SJCRH30 (cell line): Measurements from ENCODE around the gene ZNF844. TPM values are rescaled to one million over a fixed set of nuclear protein-coding genes. Genes with fewer than 3 reads are reported as not detected.
"Not testable (repeated sequence)": the region's sequence is repeated elsewhere in the genome, so short reads cannot be mapped to it uniquely, and the experiment has no call there.

Experiments used
- DNase-seq, 2 experiments: peaks; one replicate each; pipeline ENCODE4 v3.0.0-alpha.2; 2015 to 2020
- H3K27ac ChIP-seq: fragments of 250-450 bp; sonication (Bioruptor Pico); 2 replicates; pipeline ENCODE4 v1.5.1; 2020; ENCODE audit warnings: mild to moderate bottlenecking, moderate library complexity
- H3K27me3 ChIP-seq: fragments of 250-450 bp; sonication (Bioruptor Pico); 2 replicates; pipeline ENCODE4 v1.5.1; 2020; ENCODE audit warnings: mild to moderate bottlenecking, moderate library complexity
- H3K36me3 ChIP-seq: fragments of 250-450 bp; sonication (Bioruptor Pico); 2 replicates; pipeline ENCODE4 v1.5.1; 2020; ENCODE audit warnings: mild to moderate bottlenecking, moderate library complexity
- H3K4me1 ChIP-seq: fragments of 250-450 bp; sonication (Bioruptor Pico); 2 replicates; pipeline ENCODE4 v1.5.1; 2020; ENCODE audit warnings: mild to moderate bottlenecking, moderate library complexity
- H3K4me3 ChIP-seq: fragments of 250-450 bp; sonication (Bioruptor Pico); 2 replicates; pipeline ENCODE4 v1.5.1; 2020; ENCODE audit warnings: mild to moderate bottlenecking, moderate library complexity
- H3K9me3 ChIP-seq: fragments of 250-450 bp; sonication (Bioruptor Pico); replicated peaks from 2 replicates; pipeline ENCODE4 v1.5.1; 2020; ENCODE audit warnings: mild to moderate bottlenecking, moderate library complexity
- total RNA-seq: library from RNA; depleted of rRNA; stranded (reverse); fragments of >200 nt; shearing (Covaris generic); gene quantifications from 2 replicates; pipeline ENCODE4 v1.2.3, GENCODE V29; 2014

ZNF844 gene
- total RNA-seq, 1 experiment from 2014 or later, result 15.4 TPM

GRCh38 chr19:12075538-12076139, 11.1 kb downstream of the ZNF844 start:
- DNase-seq, result no peak
- H3K27ac ChIP-seq, result no peak overlapping the region
- no peaks in the 10 kb centered on the region for H3K27me3 ChIP-seq
- H3K36me3 ChIP-seq, result peaks cover 83% of the 10 kb centered on the region
- H3K4me3 ChIP-seq, result no peak overlapping the region
- H3K9me3 ChIP-seq, result peaks cover 73% of the 10 kb centered on the region
- no peaks in the 10 kb centered on the region for H3K4me1 ChIP-seq

DNA sequence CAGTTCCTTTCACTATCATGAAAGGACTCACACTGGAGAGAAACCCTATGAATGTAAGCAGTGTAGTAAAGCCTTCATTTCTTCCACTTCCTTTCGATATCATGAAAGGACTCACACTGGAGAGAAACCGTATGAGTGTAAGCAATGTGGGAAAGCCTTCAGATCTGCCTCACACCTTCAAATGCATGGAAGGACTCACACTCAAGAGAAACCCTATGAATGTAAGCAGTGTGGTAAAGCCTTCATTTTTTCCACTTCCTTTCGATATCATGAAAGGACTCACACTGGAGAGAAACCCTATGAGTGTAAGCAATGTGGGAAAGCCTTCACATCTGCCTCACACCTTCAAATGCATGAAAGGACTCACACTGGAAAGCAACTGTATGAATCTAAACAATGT, 11.8 kb downstream of the ZNF844 start:
- H3K9me3 ChIP-seq, result peaks cover 73% of the 10 kb centered on the region
- H3K36me3 ChIP-seq, result peaks cover 78% of the 10 kb centered on the region
- H3K4me3 ChIP-seq, H3K27ac ChIP-seq, H3K4me1 ChIP-seq, H3K27me3 ChIP-seq: not testable (repeated sequence)
- peak in 1 of 2 experiments; percentile 17 for DNase-seq

DNA sequence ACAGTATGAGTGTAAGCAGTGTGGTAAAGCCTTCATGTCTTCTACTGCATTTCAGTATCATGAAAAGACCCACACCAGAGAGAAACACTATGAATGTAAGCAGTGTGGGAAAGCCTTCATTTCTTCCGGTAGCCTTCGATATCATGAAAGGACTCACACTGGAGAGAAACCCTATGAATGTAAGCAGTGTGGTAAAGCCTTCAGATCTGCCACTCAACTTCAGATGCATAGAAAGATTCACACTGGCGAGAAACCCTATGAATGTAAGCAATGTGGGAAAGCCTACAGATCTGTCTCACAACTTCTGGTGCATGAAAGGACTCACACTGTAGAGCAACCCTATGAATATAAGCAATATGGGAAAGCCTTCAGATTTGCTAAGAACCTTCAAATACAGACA, 12.8 kb downstream of the ZNF844 start:
- Histone ChIP-seq H3K9me3 (peaks cover 73% of the 10 kb centered on the region), H3K27me3 (no peaks in the 10 kb centered on the region), H3K4me3 (no peak overlapping the region), H3K27ac (no peak overlapping the region), H3K4me1 (no peaks in the 10 kb centered on the region), H3K36me3 (peaks cover 76% of the 10 kb centered on the region)
- no peak for DNase-seq

GRCh38 chr19:12083336-12083735, 18.8 kb downstream of the ZNF844 start:
- Histone ChIP-seq H3K9me3 (peaks cover 24% of the 10 kb centered on the region), H3K36me3 (peaks cover 17% of the 10 kb centered on the region)
- H3K27me3 ChIP-seq, H3K4me3 ChIP-seq, DNase-seq, H3K27ac ChIP-seq, H3K4me1 ChIP-seq: not testable (repeated sequence)

DNA sequence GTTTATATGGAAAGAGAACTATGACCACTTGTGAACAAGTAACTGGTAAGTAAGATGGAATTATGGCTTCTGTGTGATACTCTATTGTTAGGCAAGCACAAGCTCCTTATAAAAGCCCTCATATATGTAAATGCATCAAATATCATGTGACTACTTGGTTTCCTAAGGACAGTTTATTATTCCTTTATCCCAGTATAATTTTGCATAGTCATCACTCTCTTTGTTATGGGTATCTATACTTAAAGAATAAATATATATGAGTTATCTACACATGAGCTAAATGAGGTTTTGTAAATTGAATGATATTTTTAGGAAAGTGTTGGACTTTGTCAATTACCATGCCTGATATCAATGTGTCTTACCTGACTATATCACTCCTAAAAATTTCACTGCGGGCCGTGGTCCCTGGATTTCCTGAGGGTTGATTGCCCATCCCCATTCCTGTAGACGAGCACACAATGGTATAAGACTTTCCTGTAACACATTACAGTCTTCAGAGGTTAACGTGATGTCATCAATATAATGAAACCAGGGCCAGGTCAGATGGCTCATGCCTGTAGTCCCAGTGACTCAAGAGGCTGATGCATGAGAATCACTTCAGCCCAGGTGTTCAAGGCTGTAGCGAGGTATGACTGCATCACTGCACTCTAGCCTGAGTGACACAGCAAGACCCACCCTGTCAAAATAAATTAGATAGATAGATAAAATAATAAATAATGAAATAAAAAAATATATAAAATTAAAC, 20.7 kb downstream of the ZNF844 start:
- peaks cover 11% of the 10 kb centered on the region for H3K9me3 ChIP-seq
- no peak overlapping the region for H3K27ac ChIP-seq
- DNase-seq, result no peak
- H3K36me3 ChIP-seq, result peaks cover 5% of the 10 kb centered on the region; the same call in 1 of the 2 replicates
- no peak overlapping the region for H3K4me3 ChIP-seq
- no peaks in the 10 kb centered on the region for H3K4me1 ChIP-seq
- H3K27me3 ChIP-seq, result no peaks in the 10 kb centered on the region

- Histone ChIP-seq H3K9me3 (peaks cover 8% of the 10 kb centered on the region; the same call in 1 of the 2 replicates), H3K27ac (no peak overlapping the region), H3K27me3 (no peaks in the 10 kb centered on the region), H3K4me1 (no peaks in the 10 kb centered on the region), H3K36me3 (peaks cover 22% of the 10 kb centered on the region), H3K4me3 (no peak overlapping the region)
- peak; percentile 82 to 91 for DNase-seq
Observed at GRCh38 chr19:12090807-12091206, 26.3 kb downstream of the ZNF844 start.

- Histone ChIP-seq H3K27ac (peak overlapping the region; percentile 74), H3K4me1 (no peaks in the 10 kb centered on the region)
Observed at GRCh38 chr19:12092065-12092867, 27.7 kb downstream of the ZNF844 start.

GRCh38 chr19:12092956-12093355, 28.4 kb downstream of the ZNF844 start:
- Histone ChIP-seq H3K4me3 (peak overlapping the region; percentile 72), H3K27ac (peak overlapping the region; percentile 74), H3K36me3 (peaks cover 24% of the 10 kb centered on the region), H3K9me3 (peaks cover 8% of the 10 kb centered on the region; the same call in 1 of the 2 replicates), H3K27me3 (no peaks in the 10 kb centered on the region), H3K4me1 (no peaks in the 10 kb centered on the region)
- peak in 1 of 2 experiments; percentile 26 for DNase-seq

More at GRCh38 chr19:12092065-12092867, 27.7 kb downstream of the ZNF844 start:
- H3K36me3 ChIP-seq, result peaks cover 22% of the 10 kb centered on the region
- no peaks in the 10 kb centered on the region for H3K27me3 ChIP-seq
- peak; percentile 98 for DNase-seq
- H3K4me3 ChIP-seq, result peak overlapping the region; percentile 72
- H3K9me3 ChIP-seq, result peaks cover 8% of the 10 kb centered on the region; the same call in 1 of the 2 replicates

- no peak overlapping the region for H3K4me3 ChIP-seq
- peaks cover 8% of the 10 kb centered on the region; the same call in 1 of the 2 replicates for H3K9me3 ChIP-seq
- DNase-seq, result no peak
Observed at GRCh38 chr19:12093777-12094176, 29.2 kb downstream of the ZNF844 start.

DNA sequence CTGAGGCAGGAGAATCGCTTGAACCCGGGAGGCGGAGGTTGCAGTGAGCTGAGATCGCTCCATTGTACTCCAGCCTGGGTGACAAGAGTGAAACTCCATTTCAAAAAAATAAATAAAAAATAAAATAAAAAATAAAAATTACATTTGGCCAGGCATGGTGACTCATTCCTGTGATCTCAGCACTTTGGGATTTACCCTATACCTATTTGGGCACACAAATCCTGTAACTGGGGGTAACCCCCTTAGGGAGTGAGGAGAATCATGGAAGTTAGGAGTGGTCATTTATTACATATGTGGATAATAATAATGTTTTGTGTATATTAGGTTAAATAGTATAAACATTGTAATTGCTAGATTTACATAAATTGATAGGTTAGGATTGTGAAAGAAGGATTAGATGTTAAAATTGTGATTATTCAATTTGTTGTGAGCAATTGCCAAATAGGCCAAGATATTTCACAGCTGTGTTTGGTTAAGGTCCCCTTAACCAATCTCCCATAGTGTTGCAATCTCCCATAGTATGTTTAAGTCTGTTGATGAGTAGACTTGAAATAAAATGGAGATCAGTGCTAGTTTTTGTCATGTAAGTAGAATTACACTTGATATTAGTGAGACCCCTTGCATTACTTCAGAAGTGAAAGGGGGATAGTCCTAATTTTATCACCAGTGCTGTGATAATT, 30.7 kb downstream of the ZNF844 start:
- peaks cover 38% of the 10 kb centered on the region for H3K36me3 ChIP-seq
- no peaks in the 10 kb centered on the region for H3K4me1 ChIP-seq
- DNase-seq, result no peak
- H3K4me3 ChIP-seq, result no peak overlapping the region
- peaks cover 14% of the 10 kb centered on the region for H3K9me3 ChIP-seq
- no peaks in the 10 kb centered on the region for H3K27me3 ChIP-seq
- no peak overlapping the region for H3K27ac ChIP-seq

More at GRCh38 chr19:12093777-12094176, 29.2 kb downstream of the ZNF844 start:
- H3K36me3 ChIP-seq, result peaks cover 33% of the 10 kb centered on the region
- no peaks in the 10 kb centered on the region for H3K4me1 ChIP-seq
- no peaks in the 10 kb centered on the region for H3K27me3 ChIP-seq
- H3K27ac ChIP-seq, result no peak overlapping the region

DNA sequence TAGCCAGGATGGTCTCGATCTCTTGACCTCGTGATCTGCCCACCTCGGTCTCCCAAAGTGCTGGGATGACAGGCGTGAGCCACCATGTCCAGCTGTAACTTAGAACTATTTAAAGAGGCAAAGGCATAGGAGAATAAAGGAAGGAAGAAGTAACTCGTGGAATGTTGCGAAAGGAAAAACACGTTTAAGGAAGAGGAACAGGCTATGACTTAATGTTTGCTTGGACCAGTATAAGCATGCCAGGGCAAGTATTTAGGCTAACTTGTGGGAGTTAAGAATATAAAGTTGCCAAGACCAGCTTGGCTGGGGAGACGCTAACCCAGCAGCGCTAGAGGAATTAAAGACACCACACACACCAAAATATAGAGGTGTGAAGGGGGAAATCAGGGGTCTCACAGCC, 33.5 kb downstream of the ZNF844 start:
- Histone ChIP-seq H3K4me1 (no peaks in the 10 kb centered on the region), H3K9me3 (peaks cover 21% of the 10 kb centered on the region), H3K4me3 (no peak overlapping the region), H3K27ac (no peak overlapping the region), H3K27me3 (no peaks in the 10 kb centered on the region), H3K36me3 (peaks cover 38% of the 10 kb centered on the region)
- no peak for DNase-seq

DNA sequence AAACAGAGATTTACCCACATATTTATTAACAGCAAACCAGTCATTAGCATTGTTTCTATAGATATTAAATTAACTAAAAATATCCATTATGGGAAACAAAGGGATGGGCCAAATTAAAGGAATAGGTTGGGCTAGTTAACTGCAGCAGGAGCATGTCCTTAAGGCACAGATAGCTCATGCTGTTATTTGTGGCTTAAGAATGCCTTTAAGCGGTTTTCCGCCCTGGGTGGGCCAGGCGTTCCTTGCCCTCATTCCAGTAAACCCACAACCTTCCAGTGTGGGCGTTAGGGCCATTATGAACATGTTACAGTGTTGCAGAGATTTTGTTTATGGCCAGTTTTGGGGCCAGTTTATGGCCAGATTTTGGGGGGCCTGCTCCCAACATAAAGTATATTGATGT, 39.4 kb downstream of the ZNF844 start:
- DNase-seq, H3K27ac ChIP-seq, H3K4me1 ChIP-seq, H3K4me3 ChIP-seq, H3K27me3 ChIP-seq: not testable (repeated sequence)
- Histone ChIP-seq H3K36me3 (peaks cover 17% of the 10 kb centered on the region), H3K9me3 (peaks cover 28% of the 10 kb centered on the region)

GRCh38 chr19:12111176-12111575, 46.6 kb downstream of the ZNF844 start:
- no peaks in the 10 kb centered on the region for H3K27me3 ChIP-seq
- H3K4me1 ChIP-seq, result peaks cover 8% of the 10 kb centered on the region; the same call in 1 of the 2 replicates
- DNase-seq, result no peak
- peaks cover 50% of the 10 kb centered on the region for H3K9me3 ChIP-seq
- peaks cover 74% of the 10 kb centered on the region for H3K36me3 ChIP-seq
- no peak overlapping the region for H3K27ac ChIP-seq
- H3K4me3 ChIP-seq, result no peak overlapping the region

GRCh38 chr19:12111943-12112637, 47.6 kb downstream of the ZNF844 start:
- peak overlapping the region; percentile 45 for H3K27ac ChIP-seq
- peaks cover 49% of the 10 kb centered on the region for H3K9me3 ChIP-seq

More at GRCh38 chr19:12111943-12112637, 47.6 kb downstream of the ZNF844 start:
- no peak for DNase-seq
- H3K36me3 ChIP-seq, result peaks cover 74% of the 10 kb centered on the region
- H3K4me1 ChIP-seq, result peaks cover 8% of the 10 kb centered on the region; the same call in 1 of the 2 replicates
- H3K4me3 ChIP-seq, result no peak overlapping the region
- H3K27me3 ChIP-seq, result no peaks in the 10 kb centered on the region
